GM19351 (cell line): ENCODE data around the gene CNNM1.

Source experiments
- ATAC-seq: cut with Tn5 transposase; IDR thresholded peaks from one replicate; pipeline ENCODE4 v1.9.1; 2021; ENCODE audit warnings: mild to moderate bottlenecking, moderate library complexity; ENCODE audit not compliant: unreplicated experiment

CNNM1 gene

DNA sequence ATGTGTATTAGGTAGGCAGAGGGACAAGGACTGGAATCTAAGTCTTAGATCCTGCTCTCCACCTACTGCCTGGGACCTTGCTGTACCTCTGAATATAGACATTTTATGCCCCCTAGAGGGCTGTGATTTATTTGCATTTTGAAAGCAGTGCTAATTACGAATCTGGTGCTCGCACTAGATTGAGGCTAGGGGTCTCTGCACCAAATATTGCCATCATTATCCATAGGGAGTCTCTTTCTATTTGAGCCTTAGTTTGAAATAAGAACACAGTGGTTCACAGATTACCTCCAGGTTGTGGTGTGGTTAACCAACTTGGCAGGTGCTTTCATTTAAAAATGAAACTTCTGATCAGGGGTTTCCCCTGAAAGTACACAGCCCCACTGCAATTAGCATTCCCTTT, 41.8 kb downstream of the CNNM1 start:
- ATAC-seq = peak; percentile 98

DNA sequence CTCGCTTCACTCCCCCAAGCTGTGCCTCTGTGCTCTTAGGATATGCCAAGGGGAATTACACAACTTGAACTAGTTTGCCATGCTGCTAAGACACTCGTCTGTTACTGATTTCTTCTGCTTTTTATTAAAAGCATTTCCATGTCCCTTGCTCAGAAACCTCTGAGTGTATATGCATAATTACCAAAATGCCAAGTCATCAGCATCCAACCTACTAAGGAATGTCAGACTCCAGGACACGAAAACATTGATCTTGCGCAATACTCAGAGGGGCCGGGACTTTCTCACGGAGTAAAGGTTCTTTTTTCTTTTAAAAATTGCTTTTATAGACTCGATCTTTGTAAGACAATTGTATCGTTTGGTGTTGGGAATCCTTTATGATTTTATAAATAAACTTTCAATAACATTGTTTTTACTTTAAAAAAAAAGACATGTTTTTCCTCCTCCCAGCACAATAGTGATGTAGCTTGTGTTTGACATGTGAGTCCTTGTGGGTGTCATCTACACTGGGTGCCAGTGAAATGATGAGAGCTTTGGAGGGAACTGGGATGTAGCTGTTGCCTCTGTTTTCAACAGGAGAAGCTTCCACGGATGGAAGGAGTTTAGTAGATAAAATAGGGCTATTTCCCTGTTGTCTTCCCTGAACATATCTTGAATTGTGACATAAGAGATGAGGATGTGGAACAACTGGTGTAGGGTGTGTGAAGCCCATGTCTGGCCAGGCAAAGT, 43.6 kb downstream of the CNNM1 start:
- no peak for ATAC-seq

DNA sequence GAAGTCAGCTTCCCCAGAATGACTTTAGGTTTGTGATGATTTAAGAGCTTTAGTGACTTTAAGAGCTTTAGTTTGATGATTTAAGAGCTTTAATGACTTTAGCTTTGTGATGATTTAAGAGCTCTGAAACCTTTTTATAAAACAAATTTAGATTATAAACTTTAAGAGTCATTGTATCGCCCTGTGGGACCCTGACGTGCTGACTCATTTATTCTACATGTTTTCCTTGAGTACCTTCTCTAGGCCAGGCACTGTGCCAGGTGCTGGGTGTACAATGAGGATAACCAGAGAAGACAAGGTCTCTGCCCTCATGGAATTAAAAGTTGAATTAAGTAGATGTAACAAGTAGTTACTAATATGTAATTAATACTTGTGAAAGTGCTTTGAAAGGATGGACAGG, 45.4 kb downstream of the CNNM1 start:
- ATAC-seq = no peak

DNA sequence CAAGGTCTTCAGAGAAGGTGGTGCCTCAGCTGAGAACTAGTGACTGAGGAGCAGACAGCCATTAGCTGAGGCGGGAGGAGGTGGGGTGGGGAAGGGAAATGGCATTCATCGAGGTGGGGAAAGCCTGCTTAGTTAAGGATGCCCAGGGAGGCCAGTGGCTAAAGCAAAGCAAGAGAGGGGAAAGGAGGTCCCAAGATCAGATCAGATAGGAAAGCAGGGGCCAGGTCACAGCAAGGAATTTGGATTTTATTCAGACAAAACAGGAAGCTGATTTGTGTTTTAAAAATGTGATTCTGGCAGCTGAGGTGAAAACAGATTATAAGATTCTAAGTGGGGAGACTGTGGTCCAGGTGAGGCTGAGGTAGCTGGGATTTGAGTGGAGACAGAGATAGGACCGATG, 45.8 kb downstream of the CNNM1 start:
- ATAC-seq = no peak

DNA sequence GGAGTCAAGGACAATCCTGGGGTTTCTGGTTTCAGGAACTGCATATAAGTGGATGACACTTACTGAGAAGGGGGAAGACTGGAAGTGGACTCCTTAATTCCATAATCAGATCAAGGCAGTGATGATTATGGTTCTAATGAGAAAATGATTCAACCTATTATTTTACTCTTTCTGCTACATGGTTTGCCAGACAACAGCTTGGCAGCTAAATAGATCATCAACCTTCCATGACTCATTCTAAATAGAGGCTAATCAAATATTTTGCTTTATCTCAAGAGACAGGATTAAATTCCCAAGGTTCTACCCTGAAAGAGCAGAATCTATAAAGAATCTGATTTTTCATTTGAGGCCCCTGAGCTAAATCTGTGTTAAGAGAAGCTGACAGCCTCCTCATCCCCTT, 46.3 kb downstream of the CNNM1 start:
- no peak for ATAC-seq

DNA sequence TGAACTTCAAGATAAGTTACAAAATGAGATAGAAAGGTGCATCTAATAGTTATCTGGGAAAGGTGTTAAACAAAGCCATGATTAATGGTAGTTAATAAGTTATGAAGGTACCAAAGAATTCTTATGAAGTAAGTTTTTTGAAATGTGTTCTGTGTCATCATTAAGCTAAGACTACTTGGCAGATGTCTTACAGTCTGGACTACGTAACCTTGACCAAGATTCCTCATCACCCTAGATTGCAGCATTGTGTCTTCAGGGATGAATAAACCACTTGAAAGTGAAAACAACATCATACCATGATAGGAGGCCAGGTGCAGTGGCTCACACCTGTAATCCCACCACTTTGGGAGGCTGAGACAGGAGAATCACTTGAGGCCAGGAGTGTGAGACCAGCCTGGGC, 53.0 kb downstream of the CNNM1 start:
- no peak for ATAC-seq

DNA sequence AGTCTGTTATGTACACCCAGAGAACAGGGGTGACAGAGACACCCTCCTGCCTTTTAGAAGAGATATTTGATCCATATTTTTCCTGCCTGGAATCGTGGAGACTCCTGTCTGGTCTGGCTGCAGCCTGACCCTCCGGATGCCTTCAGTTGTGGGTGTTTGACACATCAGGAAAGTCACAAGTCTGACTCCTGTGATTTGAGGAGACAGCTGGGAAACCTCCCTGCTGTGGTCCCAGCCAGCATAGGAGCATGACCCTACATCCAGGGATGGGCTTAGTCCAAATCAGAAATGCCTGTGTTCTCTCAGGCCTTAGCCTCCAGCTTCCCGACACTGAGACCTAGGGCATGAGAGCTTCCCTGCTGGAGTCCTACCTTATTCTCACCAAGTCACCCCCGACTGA, 57.9 kb downstream of the CNNM1 start:
- no peak for ATAC-seq

DNA sequence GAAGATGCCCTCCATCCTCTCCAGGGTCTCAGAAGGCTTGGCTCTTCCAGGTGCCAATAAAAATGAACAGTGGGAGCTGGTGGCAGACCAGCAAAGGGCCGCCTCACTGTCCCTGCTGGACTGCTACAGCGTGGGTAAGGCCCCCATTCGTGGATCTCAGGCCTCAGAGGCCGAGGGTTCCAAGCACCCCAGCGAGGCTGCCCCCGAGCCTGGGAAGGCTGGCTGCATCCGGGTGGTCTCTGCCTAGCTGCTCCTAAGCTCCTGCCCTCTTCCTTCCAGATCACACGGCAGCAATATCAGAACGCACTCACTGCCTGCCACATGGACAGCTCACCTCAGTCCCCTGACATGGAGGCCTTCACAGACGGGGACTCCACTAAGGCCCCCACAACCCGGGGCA, 58.4 kb downstream of the CNNM1 start:
- ATAC-seq = no peak

DNA sequence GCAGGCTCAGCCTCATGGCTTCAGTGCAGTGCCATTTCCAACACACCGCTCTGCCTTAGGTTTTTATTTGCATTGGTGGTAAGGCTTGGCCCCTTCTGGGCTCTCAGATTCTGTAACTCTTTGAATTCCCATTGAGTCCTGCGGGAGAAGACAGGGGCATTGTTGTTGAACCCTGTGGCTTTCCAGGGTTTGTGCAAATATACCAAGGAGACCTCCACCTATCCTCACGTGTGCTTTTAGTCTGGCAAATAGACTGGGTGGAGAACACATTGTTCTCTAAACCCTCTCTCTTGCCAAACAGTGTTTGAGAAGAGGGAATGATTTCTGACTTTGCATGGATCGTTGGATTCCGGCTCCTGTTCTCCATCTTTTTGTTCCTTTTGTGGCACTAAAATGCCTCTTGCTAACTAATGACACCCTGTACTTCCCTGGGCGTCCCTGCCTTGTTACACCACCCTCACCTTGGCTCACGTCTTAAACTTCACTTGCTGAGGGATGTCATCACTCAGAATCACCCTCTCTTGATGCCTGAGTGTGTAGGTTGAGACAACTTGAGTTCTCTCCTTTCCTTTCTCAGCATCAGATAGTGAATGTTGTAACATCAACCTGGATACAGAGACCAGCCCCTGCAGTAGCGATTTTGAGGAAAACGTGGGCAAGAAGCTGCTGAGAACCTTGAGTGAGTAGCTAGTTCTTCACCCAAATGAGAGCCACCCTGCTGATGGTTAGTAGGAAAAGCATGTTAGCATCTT, 60.7 kb downstream of the CNNM1 start:
- ATAC-seq = no peak

DNA sequence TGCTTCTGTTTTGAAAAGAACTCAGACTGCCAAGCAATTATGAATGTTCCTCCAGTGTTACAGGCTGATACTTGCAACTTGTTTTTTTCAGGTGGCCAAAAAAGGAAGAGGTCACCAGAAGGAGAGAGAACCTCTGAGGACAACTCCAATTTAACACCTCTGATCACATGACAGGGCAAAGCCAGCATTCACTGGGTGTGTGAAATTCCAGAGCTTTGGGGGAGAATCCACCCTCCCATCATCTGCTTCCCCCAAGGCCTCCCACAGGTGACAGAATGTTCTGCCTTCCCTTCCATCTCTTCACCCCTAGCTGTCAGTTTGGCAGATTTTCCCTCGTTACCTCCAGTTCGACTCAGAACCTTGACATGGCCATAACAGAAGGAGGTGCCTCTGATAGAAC, 62.2 kb downstream of the CNNM1 start:
- ATAC-seq = no peak

DNA sequence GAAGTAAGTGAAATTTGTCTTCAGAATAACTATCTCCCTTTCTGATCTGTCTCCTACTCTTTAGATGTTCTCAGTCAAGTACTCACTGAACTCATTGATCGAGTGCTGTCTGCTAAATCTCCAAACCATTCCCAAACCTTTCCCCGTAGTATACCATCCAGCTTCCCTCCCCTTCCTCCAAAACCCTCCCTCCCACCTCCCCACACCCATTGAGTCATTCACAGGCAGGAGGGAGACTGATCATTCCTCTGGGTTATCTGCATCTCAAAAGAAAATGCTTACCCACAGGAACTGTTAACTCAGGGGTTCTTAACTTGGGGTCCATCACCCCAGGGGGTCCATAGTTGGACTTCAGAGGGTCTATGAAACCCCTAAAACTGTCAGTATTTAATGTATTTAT, 63.9 kb downstream of the CNNM1 start:
- no peak for ATAC-seq

DNA sequence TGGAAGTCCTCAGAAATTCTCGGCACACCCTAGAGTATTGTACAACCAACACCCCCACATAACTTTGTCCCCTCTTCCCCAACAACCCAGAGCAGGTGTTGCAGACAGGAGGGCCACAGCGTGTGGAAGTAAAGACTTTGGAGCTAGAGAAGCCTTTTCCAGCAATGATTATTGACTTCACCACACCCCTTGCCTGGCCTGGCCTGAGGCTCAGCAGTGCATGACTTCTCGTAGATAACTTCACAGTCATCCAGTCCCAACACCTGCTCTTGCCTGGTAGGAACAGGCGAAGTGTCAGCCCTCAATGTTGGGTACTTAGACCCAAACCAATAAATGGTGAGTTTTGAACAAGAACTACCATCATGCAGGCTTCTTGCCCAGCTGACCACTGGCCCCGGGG, 64.5 kb downstream of the CNNM1 start:
- ATAC-seq = no peak

DNA sequence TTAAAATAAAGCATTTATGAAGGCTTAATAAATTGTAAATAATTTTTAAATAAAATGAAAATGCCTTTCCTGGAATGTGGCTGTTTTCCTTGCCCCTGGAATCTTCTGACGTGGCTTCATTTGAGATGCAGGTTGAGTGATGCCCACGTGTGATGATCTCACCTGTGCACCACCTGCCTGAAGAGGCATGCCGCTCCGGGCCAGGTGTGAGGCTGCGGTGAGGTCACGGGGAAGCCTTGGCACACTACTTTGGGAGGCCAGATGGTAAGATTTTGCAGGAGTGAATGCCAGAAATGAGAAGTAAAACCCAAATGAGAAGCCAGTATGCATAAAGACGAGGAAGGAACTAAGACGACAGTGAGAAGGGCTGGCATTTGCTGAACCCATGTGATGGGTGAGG, 65.1 kb downstream of the CNNM1 start:
- no peak for ATAC-seq

DNA sequence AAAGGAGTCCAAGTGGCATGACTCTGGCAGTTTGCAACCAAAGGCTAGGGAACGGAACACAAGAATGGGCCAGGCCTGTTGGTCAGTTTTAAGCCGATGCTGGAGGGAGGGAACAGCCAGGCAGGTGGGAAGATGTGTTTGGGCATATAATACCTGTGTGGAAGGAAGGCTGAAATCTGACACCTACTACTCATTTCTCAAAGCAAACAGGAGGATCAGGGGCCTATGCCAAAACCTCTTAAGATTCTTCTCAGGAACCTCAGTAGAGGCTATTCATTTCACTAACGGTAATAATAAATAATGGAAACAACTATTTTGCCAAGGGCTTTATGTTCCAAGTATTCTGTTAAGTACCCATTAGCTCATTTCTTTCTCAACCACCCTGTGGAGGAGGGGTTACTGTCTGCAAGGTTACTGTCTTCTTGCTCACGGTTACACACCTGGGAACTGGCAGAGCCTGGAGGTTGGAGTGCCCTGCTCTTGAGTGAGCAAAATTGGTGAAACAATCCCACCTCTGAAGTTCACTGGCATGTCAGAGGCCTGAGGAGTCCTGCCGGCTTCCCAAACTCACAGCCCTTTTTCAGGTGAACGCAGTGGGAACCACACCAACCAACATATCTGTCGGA, 65.7 kb downstream of the CNNM1 start:
- no peak for ATAC-seq

DNA sequence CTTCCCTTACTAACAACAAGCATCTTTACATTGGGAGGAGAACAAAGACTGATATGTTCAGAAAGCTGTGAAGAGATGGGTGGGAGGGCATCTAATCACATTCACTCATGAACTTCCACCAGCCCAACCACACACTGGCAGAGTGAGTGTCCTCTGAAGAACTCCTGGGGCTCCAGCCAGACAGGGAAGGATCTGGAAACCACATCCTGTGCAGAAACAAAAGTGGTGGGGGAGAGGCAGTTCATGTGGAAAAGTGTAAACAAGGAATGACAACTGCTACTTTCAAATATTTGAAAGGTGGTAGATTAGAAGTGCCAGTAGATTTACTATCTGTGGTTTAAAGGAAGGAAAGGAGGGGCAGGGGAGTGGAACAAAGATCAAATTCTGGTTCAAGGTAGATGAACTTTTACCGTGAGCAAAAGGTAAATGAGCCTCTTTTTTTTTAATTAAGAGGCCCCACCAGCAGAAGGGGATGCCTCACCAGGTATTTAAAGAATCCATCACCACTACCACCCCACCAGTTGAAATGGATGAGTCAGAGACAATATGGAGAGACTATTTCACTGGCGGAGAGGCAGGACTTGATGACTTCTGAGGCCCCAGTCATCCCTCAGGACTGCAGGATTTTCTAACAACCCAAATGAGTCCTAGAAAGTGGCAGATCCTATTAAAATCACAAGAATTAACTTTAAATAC, 66.7 kb downstream of the CNNM1 start:
- ATAC-seq = no peak

DNA sequence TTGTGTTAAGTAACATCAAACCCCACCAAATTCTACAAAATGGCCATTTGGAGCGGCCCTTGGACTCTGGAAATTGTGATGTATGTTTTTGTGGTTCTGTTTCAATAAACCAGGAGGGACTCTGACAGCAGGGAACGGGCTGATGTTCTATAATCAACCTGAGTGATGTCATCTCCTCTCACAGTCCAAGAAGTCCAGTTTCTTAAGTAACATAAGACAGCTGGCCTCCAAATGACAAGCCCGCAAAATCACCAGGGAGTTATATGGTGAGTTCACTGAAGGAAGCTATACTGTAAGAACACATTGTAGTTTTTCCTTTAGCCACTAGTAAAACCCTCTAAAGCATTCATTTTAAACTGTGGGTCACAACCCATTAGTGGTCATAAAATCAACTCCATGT, 67.3 kb downstream of the CNNM1 start:
- ATAC-seq = no peak

DNA sequence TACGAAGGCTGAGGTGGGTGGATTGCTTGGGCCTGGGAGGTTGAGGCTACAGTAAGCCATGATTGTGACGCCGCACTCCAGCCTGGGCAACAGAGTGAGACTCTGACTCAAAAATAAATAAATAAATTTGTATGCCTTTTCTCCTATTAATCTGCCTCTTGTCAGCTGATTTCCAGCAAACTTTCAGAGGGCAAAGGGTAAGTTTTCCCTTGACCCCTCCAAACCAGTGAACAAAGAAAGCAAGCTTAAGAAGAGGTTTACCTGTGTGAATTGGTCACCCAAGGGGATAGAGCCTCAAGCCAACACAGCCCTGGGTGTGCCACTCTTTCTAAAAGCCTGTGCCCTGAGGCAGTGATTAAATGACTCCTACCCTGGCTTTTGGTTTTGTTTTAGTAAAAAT, 70.5 kb downstream of the CNNM1 start:
- no peak for ATAC-seq

DNA sequence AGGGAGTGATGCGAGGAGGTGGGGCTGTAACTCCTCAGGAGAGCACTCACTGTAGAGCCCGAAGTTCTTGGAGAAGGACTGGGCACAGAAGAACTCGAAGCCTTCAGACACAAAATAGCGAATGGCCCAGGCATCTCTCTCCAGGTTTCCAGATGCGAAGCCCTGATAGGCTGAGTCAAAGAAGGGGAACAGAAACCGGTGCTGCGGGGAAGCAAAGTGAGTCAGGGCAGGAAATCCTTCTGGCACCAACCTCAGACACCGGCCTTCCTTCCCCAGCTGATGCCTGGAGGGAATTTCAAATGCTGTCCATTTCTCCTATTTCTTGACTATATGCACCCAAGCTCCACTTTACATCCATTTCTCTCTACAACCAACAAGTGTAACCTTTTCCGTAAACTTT, 74.5 kb downstream of the CNNM1 start:
- ATAC-seq = no peak

DNA sequence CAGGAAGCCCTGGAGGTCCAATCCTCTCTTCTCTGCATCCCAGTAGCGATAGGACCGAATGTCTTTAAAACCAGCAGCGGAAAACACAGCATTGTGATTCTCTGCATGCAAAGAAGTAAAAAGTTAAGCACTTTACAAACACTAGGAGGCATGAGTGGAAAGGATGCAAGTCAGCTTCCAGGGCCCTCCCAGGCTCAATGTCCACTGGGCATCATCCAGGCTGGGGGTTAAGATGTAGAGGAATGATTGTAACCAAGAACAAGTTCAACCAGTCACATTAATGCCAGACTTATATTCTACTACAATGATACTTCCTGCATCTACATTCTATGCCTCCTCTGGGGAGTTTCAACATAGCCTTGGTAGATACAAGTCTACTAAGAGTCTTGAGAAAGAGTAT, 77.0 kb downstream of the CNNM1 start:
- ATAC-seq = no peak

DNA sequence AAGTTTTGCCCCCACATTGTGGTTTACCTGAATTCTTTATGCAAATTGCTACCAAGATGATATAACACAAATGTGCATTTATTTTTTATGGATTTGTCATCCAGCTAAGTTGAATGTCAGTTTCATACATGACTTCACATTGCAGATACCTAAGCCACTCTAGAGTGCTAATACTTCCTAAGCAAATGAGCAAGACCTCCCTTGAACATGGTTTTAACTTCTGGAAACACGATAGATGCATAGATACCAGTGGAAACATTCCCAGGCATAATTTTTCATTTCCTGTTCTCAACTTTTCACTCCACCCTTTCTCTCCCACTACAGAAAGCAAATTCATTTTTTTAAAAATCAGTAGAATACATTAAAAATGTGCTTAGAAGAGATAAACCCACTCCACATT, 81.0 kb downstream of the CNNM1 start:
- ATAC-seq = no peak

DNA sequence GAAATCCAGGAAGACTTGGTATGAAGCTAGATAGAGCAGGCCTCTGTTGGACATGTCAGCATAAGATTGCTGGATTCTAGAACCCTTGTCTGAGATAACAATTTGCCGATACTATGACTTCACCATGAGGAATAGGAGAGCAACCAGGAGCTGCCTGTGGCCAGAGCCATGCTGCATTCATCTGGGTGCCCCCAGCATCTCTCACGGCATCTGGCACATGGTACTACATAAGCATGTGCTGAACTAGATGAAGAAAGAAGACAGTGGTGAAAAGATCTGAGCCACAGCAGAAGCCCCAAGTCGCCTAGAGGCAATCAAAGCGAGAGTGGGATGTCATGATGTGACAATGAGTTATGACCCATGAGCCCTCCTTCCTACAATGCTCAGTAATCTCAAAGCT, 81.7 kb downstream of the CNNM1 start:
- no peak for ATAC-seq

DNA sequence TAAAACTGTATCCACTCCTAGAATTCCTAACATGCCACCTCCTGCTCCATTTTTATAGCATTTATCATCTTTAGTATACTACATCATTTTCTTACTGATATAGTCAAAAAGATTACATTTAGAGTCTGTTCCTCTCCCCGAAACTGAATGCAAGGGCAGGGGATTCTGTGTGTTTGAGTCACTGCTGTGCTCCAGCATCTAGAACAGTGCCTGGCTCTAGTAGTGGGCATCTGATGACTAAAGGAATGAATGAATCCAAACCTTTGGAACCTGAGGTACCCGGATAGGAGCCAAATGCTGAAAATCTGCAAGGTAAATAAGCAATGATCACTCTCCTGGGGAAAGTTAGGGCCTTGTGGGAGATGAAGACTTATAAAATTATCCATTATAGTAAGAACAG, 82.4 kb downstream of the CNNM1 start:
- no peak for ATAC-seq
